ENCODE data around the gene TMEM101. TPM values are rescaled to one million over a fixed set of nuclear protein-coding genes. Genes with fewer than 3 reads are reported as not detected.

The TMEM101 gene
- total RNA-seq, 1 experiment from 2014 or later: 18.6 TPM

DNA sequence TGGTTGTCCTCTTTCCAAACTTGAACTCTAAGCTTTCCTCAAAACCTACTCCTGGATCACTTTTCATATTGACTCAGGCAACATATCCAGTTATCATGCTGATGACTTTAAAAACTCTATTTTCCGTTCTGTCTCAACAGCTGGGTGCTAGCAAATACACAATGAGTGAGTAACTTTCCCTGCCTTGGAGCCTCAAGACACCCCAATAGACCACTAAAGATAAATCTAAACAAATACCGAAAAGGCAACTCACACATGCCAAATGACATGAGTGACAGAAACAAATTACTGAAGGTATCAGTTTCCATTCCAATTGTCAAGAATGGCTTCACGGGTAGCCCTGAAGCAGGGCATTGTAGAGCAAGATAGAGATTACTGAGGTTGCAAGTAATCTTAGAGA lies 15.7 kb upstream of the TMEM101 start:
- H4K20me1 ChIP-seq (ENCODE audit: control insufficient read depth, insufficient read depth, insufficient read length): no peaks in the 10 kb centered on the region
- no peak overlapping the region for H2BK120ac ChIP-seq (ENCODE audit: low read depth, low read length, poor library complexity, severe bottlenecking)
- TF ChIP-seq, protein P1, sequence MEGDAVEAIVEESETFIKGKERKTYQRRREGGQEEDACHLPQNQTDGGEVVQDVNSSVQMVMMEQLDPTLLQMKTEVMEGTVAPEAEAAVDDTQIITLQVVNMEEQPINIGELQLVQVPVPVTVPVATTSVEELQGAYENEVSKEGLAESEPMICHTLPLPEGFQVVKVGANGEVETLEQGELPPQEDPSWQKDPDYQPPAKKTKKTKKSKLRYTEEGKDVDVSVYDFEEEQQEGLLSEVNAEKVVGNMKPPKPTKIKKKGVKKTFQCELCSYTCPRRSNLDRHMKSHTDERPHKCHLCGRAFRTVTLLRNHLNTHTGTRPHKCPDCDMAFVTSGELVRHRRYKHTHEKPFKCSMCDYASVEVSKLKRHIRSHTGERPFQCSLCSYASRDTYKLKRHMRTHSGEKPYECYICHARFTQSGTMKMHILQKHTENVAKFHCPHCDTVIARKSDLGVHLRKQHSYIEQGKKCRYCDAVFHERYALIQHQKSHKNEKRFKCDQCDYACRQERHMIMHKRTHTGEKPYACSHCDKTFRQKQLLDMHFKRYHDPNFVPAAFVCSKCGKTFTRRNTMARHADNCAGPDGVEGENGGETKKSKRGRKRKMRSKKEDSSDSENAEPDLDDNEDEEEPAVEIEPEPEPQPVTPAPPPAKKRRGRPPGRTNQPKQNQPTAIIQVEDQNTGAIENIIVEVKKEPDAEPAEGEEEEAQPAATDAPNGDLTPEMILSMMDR (conservative IDR thresholded peaks at IDR 0.05): no peak
- no peaks in the 10 kb centered on the region for H3K9me3 ChIP-seq (ENCODE audit: control insufficient read depth, low read depth, low read length)
- Mint-ChIP-seq H3K27me3 (ENCODE audit: low read depth) (no peaks in the 10 kb centered on the region), H3K4me3 (no peak overlapping the region), H3K27ac (no peak overlapping the region), H3K9me3 (no peaks in the 10 kb centered on the region), H3K4me1 (no peaks in the 10 kb centered on the region), H3K36me3 (ENCODE audit: insufficient read depth in 1 of 3, low read depth in 3 of 3) (peaks cover 22 to 57% (median 43%) of the 10 kb centered on the region in 3 experiments; a peak in 6 of 7 replicates)
- H3K4me1 ChIP-seq (ENCODE audit: insufficient read depth, low read length): no peaks in the 10 kb centered on the region
- H3K27me3 ChIP-seq (ENCODE audit: insufficient read depth, low read length): no peaks in the 10 kb centered on the region
- no peak overlapping the region for H2BK12ac ChIP-seq (ENCODE audit: insufficient read length, low read depth, low read length)
- no peak overlapping the region for H2BK5ac ChIP-seq (ENCODE audit: insufficient read length, low read length)
- no peak overlapping the region for H3K27ac ChIP-seq (ENCODE audit: insufficient read length, low read depth, low read length)
- no peak overlapping the region for H2AK5ac ChIP-seq (ENCODE audit: insufficient read length, low read length)
- no peak overlapping the region for H3K23ac ChIP-seq (ENCODE audit: insufficient read length, low read depth, low read length)
- no peak overlapping the region for H2AFZ ChIP-seq (ENCODE audit: low read length)
- H3K18ac ChIP-seq (ENCODE audit: insufficient read length, low read depth, low read length): no peak overlapping the region
- WGBS (ENCODE audit: extremely low coverage, insufficient read length, low lambda C conversion rate): no CpG with 5 or more reads among the region's 3 CpGs
- H3K4me2 ChIP-seq (ENCODE audit: insufficient read depth, insufficient read length, low read length): no peak overlapping the region
- no peak overlapping the region for H4K91ac ChIP-seq (ENCODE audit: insufficient read length, low read depth, low read length)
- no peak overlapping the region for H3K9ac ChIP-seq (ENCODE audit: extremely low read depth, insufficient read length, low read length)
- no peak overlapping the region for H4K5ac ChIP-seq (ENCODE audit: insufficient read length, low read depth, low read length)
- no peak overlapping the region for H3K4ac ChIP-seq (ENCODE audit: low read depth, low read length)
- H3K23me2 ChIP-seq (ENCODE audit: insufficient read length, low read depth, low read length, poor library complexity, severe bottlenecking): no peaks in the 10 kb centered on the region
- H3K56ac ChIP-seq (ENCODE audit: insufficient read length, low read depth, low read length): no peak overlapping the region
- no peak for DNase-seq
- H4K8ac ChIP-seq (replicated peaks; ENCODE audit: insufficient read length, low read depth, low read length): no peak overlapping the region
- no peak overlapping the region for H2BK20ac ChIP-seq (ENCODE audit: low read depth, low read length, poor library complexity, severe bottlenecking)
- H3K14ac ChIP-seq (ENCODE audit: insufficient read depth, low read length): no peak overlapping the region
- H3K79me1 ChIP-seq (ENCODE audit: insufficient read depth, low read depth, low read length, poor library complexity, severe bottlenecking): no peaks in the 10 kb centered on the region
- H3K79me2 ChIP-seq (ENCODE audit: insufficient read depth, low read length): no peaks in the 10 kb centered on the region
- H2BK15ac ChIP-seq (ENCODE audit: low read depth, low read length): no peak overlapping the region
- H3T11ph ChIP-seq (ENCODE audit: low read length): no peak overlapping the region
